Effector memory CD8-positive, alpha-beta T cell (primary cell): ENCODE results near the gene DVL2.
A peak's percentile ranks its signal among the peaks of the same experiment; 100 is the strongest.

Source experiments
- ATAC-seq: fragments of 150-1000 bp; cut with Tn5 transposase; replicated peaks from 2 replicates; pipeline ENCODE4 v1.10.0; 2021; ENCODE audit warnings: mild to moderate bottlenecking, moderate library complexity
- DNase-seq, 3 experiments: peaks; one replicate each; pipeline ENCODE4 v3.0.0; 2021
- H3K27ac Mint-ChIP-seq, 2 donors: one replicate each; pipeline ENCODE4 v1.8.0; 2022; ENCODE audit warnings: mild to moderate bottlenecking in 2 of 2, mixed read lengths in 2 of 2, moderate library complexity in 2 of 2
- H3K27me3 Mint-ChIP-seq, 2 donors: one replicate each; pipeline ENCODE4 v1.8.0; 2022; ENCODE audit warnings: mixed read lengths in 2 of 2
- H3K36me3 Mint-ChIP-seq: one replicate; pipeline ENCODE4 v1.8.0; 2022; ENCODE audit warnings: mild to moderate bottlenecking, moderate library complexity, mixed read lengths; ENCODE audit not compliant: insufficient read depth
- H3K4me1 Mint-ChIP-seq, 2 donors: one replicate each; pipeline ENCODE4 v1.8.0; 2022; ENCODE audit warnings: low read depth in 2 of 2, mixed read lengths in 2 of 2
- H3K4me3 Mint-ChIP-seq, 2 donors: one replicate each; pipeline ENCODE4 v1.8.0; 2022; ENCODE audit warnings: mild to moderate bottlenecking in 2 of 2, mixed read lengths in 2 of 2, moderate library complexity in 2 of 2
- H3K9me3 Mint-ChIP-seq, 2 donors: one replicate each; pipeline ENCODE4 v1.8.0; 2022; ENCODE audit warnings: mixed read lengths in 2 of 2
- total RNA-seq, 9 experiments: gene quantifications; one replicate each; lab custom pipeline; 2026; lab: John Stamatoyannopoulos, UW

Gene DVL2
- total RNA-seq, result 28.9 to 74.9 (median 57.8) reads per million in 9 experiments

- Mint-ChIP-seq H3K27ac (peak within 1 kb of the TSS; percentile 80 to 93), H3K36me3 (peaks cover 55% of the 10 kb centered on the region), H3K27me3 (no peaks in the 10 kb centered on the region), H3K4me3 (peak within 1 kb of the TSS; percentile 91 to 92), H3K9me3 (no peaks in the 10 kb centered on the region), H3K4me1 (peaks cover 44 to 58% of the 10 kb centered on the region in 2 donors)
- DNase-seq, result peak; percentile 91 to 94 (median 91)
- peak; percentile 63 for ATAC-seq
These were observed at the start of gene DVL2 for GRCh38 chr17:7234083-7234951. Gene DVL2 (minus strand): TSS chr17:7234517. CDS start chr17:7234262, 255 bp downstream.

GRCh38 chr17:7283471-7284216 is 49.3 kb upstream of the DVL2 start:
- DNase-seq, result no peak
- H3K4me3 Mint-ChIP-seq, result peak overlapping the region in 1 of 2 donors; percentile 38
- peaks cover 6% of the 10 kb centered on the region for H3K36me3 Mint-ChIP-seq
- ATAC-seq, result no peak
- H3K9me3 Mint-ChIP-seq, result no peaks in the 10 kb centered on the region
- H3K27me3 Mint-ChIP-seq, result peaks cover 52 to 89% of the 10 kb centered on the region in 2 donors
- H3K27ac Mint-ChIP-seq, result no peak overlapping the region
- H3K4me1 Mint-ChIP-seq, result peaks cover 16 to 22% of the 10 kb centered on the region in 2 donors

- Mint-ChIP-seq H3K36me3 (peaks cover 6% of the 10 kb centered on the region), H3K9me3 (no peaks in the 10 kb centered on the region), H3K4me1 (peaks cover 16 to 22% of the 10 kb centered on the region in 2 donors), H3K4me3 (peak overlapping the region; percentile 80), H3K27me3 (peaks cover 45 to 85% of the 10 kb centered on the region in 2 donors), H3K27ac (no peak overlapping the region)
- DNase-seq (no peak), ATAC-seq (no peak)
These were observed 48.5 kb upstream of the DVL2 start for GRCh38 chr17:7282752-7283321.

- peaks cover 16 to 22% of the 10 kb centered on the region in 2 donors for H3K4me1 Mint-ChIP-seq
- H3K4me3 Mint-ChIP-seq, result peak overlapping the region; percentile 80
- peaks cover 39 to 78% of the 10 kb centered on the region in 2 donors for H3K27me3 Mint-ChIP-seq
- ATAC-seq, result no peak
- no peaks in the 10 kb centered on the region for H3K9me3 Mint-ChIP-seq
- no peak for DNase-seq
- H3K27ac Mint-ChIP-seq, result no peak overlapping the region
- peaks cover 6% of the 10 kb centered on the region for H3K36me3 Mint-ChIP-seq
These were observed 47.8 kb upstream of the DVL2 start for GRCh38 chr17:7281953-7282751.

GRCh38 chr17:7281074-7281952 is 47.0 kb upstream of the DVL2 start, which contains the start of gene SLC2A4:
Gene SLC2A4 (plus strand): TSS chr17:7281718. CDS start chr17:7281935, 217 bp downstream.
- H3K36me3 Mint-ChIP-seq, result peaks cover 6% of the 10 kb centered on the region
- H3K27me3 Mint-ChIP-seq, result peaks cover 32 to 70% of the 10 kb centered on the region in 2 donors
- no peaks in the 10 kb centered on the region for H3K9me3 Mint-ChIP-seq
- peaks cover 16 to 22% of the 10 kb centered on the region in 2 donors for H3K4me1 Mint-ChIP-seq
- peak within 1 kb of the TSS; percentile 80 for H3K4me3 Mint-ChIP-seq
- H3K27ac Mint-ChIP-seq, result no peak within 1 kb of the TSS
- ATAC-seq (peak; percentile 66), DNase-seq (peak; percentile 48 to 55 (median 53))

- H3K27ac Mint-ChIP-seq, result no peak overlapping the region
- peaks cover 6% of the 10 kb centered on the region for H3K36me3 Mint-ChIP-seq
- peak overlapping the region; percentile 80 for H3K4me3 Mint-ChIP-seq
- DNase-seq (peak; percentile 44 to 89 (median 60)), ATAC-seq (peak; percentile 86)
- H3K4me1 Mint-ChIP-seq, result peaks cover 16 to 22% of the 10 kb centered on the region in 2 donors
- no peaks in the 10 kb centered on the region for H3K9me3 Mint-ChIP-seq
- peaks cover 26 to 62% of the 10 kb centered on the region in 2 donors for H3K27me3 Mint-ChIP-seq
These were observed 46.3 kb upstream of the DVL2 start for GRCh38 chr17:7280519-7281073.

GRCh38 chr17:7279448-7279847 is 45.1 kb upstream of the DVL2 start:
- no peak for DNase-seq
- Mint-ChIP-seq H3K9me3 (no peaks in the 10 kb centered on the region), H3K4me3 (no peak overlapping the region), H3K4me1 (peaks cover 16 to 22% of the 10 kb centered on the region in 2 donors), H3K27me3 (peaks cover 21 to 51% of the 10 kb centered on the region in 2 donors), H3K27ac (no peak overlapping the region), H3K36me3 (peaks cover 3% of the 10 kb centered on the region)
- no peak for ATAC-seq

GRCh38 chr17:7266784-7267183 is 32.5 kb upstream of the DVL2 start:
- ATAC-seq (no peak), DNase-seq (no peak)
- Mint-ChIP-seq H3K27ac (no peak overlapping the region), H3K36me3 (peaks cover 9% of the 10 kb centered on the region), H3K4me3 (no peak overlapping the region), H3K4me1 (peaks cover 15 to 16% of the 10 kb centered on the region in 2 donors), H3K9me3 (no peaks in the 10 kb centered on the region), H3K27me3 (peaks cover 24 to 39% of the 10 kb centered on the region in 2 donors)

- Mint-ChIP-seq H3K27ac (peak overlapping the region in 1 of 2 donors; percentile 26), H3K4me1 (peaks cover 17 to 19% of the 10 kb centered on the region in 2 donors), H3K27me3 (peaks cover 24 to 40% of the 10 kb centered on the region in 2 donors), H3K36me3 (peaks cover 16% of the 10 kb centered on the region), H3K9me3 (no peaks in the 10 kb centered on the region), H3K4me3 (peak overlapping the region; percentile 75 to 80)
- ATAC-seq (no peak), DNase-seq (no peak)
These were observed 29.4 kb upstream of the DVL2 start for GRCh38 chr17:7263801-7264078.

- H3K9me3 Mint-ChIP-seq, result no peaks in the 10 kb centered on the region
- H3K4me1 Mint-ChIP-seq, result peaks cover 17 to 19% of the 10 kb centered on the region in 2 donors
- peak overlapping the region in 1 of 2 donors; percentile 26 for H3K27ac Mint-ChIP-seq
- peak overlapping the region; percentile 75 to 80 for H3K4me3 Mint-ChIP-seq
- DNase-seq, result no peak
- H3K27me3 Mint-ChIP-seq, result peaks cover 24 to 40% of the 10 kb centered on the region in 2 donors
- peak; percentile 16 for ATAC-seq
- H3K36me3 Mint-ChIP-seq, result peaks cover 16% of the 10 kb centered on the region
These were observed 28.9 kb upstream of the DVL2 start for GRCh38 chr17:7262935-7263800.
